IMR-90 (cell line): ENCODE results near the gene NEGR1. TPM values are rescaled to one million over a fixed set of nuclear protein-coding genes. Genes with fewer than 3 reads are reported as not detected.

ENCODE experiments used
- ATAC-seq: fragments of 200-7000 bp; cut with Tn5 transposase; 2 replicates; pipeline ENCODE4 v1.9.1; 2020; ENCODE audit warnings: low read depth, mild to moderate bottlenecking, moderate library complexity
- BruUV-seq: library from RNA; stranded (reverse); fragments of 400-500 nt; replicated peaks from 2 replicates; lab custom pipeline; 2021; lab: Mats Ljungman, UMichigan
- CTCF ChIA-PET: fragments of 300-600 bp; formaldehyde crosslinking; extraction: SDS; loops from one replicate; lab custom pipeline; 2021; ENCODE audit warnings: antibody characterized with exemption; lab: Yijun Ruan, JAX
- POLR2A ChIA-PET: fragments of 300-600 bp; sonication (Branson Sonifier 250); formaldehyde crosslinking; loops from one replicate; lab custom pipeline; 2022; ENCODE audit warnings: antibody characterized with exemption; ENCODE audit not compliant: unreplicated experiment; lab: Charles Lee
- DNase-seq: peaks from one replicate; pipeline ENCODE4 v3.0.0; 2013
- H2AFZ ChIP-seq: replicated peaks from 2 replicates; pipeline ENCODE3; 2013; ENCODE audit warnings: low read length, mild to moderate bottlenecking; ENCODE audit not compliant: poor library complexity
- H2AK5ac ChIP-seq: 2 replicates; pipeline ENCODE4 v1.6.1; 2013; ENCODE audit warnings: low read depth, low read length, inconsistent platforms
- H2AK9ac ChIP-seq: replicated peaks from 2 replicates; pipeline ENCODE3; 2013; ENCODE audit warnings: mild to moderate bottlenecking, low read depth, low read length, moderate library complexity; ENCODE audit not compliant: poor library complexity
- H2BK120ac ChIP-seq: 2 replicates; pipeline ENCODE4 v1.6.1; 2013; ENCODE audit warnings: low read depth, low read length, inconsistent platforms
- H2BK15ac ChIP-seq: 3 replicates; pipeline ENCODE4 v1.6.1; 2013; ENCODE audit warnings: low read depth, low read length, inconsistent platforms
- H2BK20ac ChIP-seq: 2 replicates; pipeline ENCODE4 v1.6.1; 2013; ENCODE audit warnings: low read depth, mild to moderate bottlenecking, inconsistent platforms, low read length, moderate library complexity
- H2BK5ac ChIP-seq: 2 replicates; pipeline ENCODE4 v1.6.1; 2013; ENCODE audit warnings: mild to moderate bottlenecking, low read depth, low read length, inconsistent platforms; ENCODE audit not compliant: poor library complexity, severe bottlenecking
- H3K14ac ChIP-seq: replicated peaks from 2 replicates; pipeline ENCODE4 v1.6.1; 2013; ENCODE audit warnings: low read depth, low read length, inconsistent platforms
- H3K18ac ChIP-seq: 2 replicates; pipeline ENCODE4 v1.6.1; 2013; ENCODE audit warnings: low read depth, low read length, control low read depth
- H3K23ac ChIP-seq: 2 replicates; pipeline ENCODE4 v1.6.1; 2013; ENCODE audit warnings: low read depth, low read length, inconsistent platforms
- H3K27ac ChIP-seq: 2 replicates; pipeline ENCODE4 v1.5.1; 2013; ENCODE audit warnings: mild to moderate bottlenecking, control low read depth, low read length; ENCODE audit not compliant: insufficient read depth
- H3K27me3 ChIP-seq: 2 replicates; pipeline ENCODE4 v1.6.1; 2013; ENCODE audit warnings: low read length; ENCODE audit not compliant: control insufficient read depth, insufficient read depth
- H3K36me3 ChIP-seq: 2 replicates; pipeline ENCODE4 v1.6.1; 2013; ENCODE audit warnings: low read length, mixed read lengths; ENCODE audit not compliant: control insufficient read depth, insufficient read depth
- H3K4ac ChIP-seq: 2 replicates; pipeline ENCODE4 v1.6.1; 2013; ENCODE audit warnings: low read depth, low read length, inconsistent platforms
- H3K4me1 ChIP-seq: 2 replicates; pipeline ENCODE4 v1.6.1; 2013; ENCODE audit warnings: low read length, mixed read lengths; ENCODE audit not compliant: control insufficient read depth, insufficient read depth
- H3K4me2 ChIP-seq: 2 replicates; pipeline ENCODE4 v1.6.1; 2013; ENCODE audit warnings: low read depth, mild to moderate bottlenecking, control low read depth, low read length, moderate library complexity
- H3K4me3 ChIP-seq: 2 replicates; pipeline ENCODE4 v1.5.1; 2013; ENCODE audit warnings: low read depth, mild to moderate bottlenecking, control low read depth, low read length, moderate library complexity; ENCODE audit not compliant: insufficient read depth
- H3K56ac ChIP-seq: 2 replicates; pipeline ENCODE4 v1.6.1; 2013; ENCODE audit warnings: low read length, inconsistent platforms; ENCODE audit not compliant: insufficient read depth; ENCODE audit errors: extremely low read depth
- H3K79me1 ChIP-seq, 2 experiments: 2 replicates each; pipeline ENCODE4 v1.6.1; 2013; ENCODE audit warnings: low read length in 2 of 2, inconsistent platforms in 1 of 2, low read depth in 1 of 2
- H3K9ac ChIP-seq: 2 replicates; pipeline ENCODE4 v1.6.1; 2013; ENCODE audit warnings: low read depth, low read length, control low read depth
- H3K9me1 ChIP-seq: 2 replicates; pipeline ENCODE4 v1.6.1; 2013; ENCODE audit warnings: low read length, inconsistent platforms; ENCODE audit not compliant: insufficient read depth
- H3K9me3 ChIP-seq: 2 replicates; pipeline ENCODE4 v1.6.1; 2013; ENCODE audit warnings: low read length; ENCODE audit not compliant: control insufficient read depth, insufficient read depth
- H4K20me1 ChIP-seq: 2 replicates; pipeline ENCODE4 v1.6.1; 2013; ENCODE audit warnings: low read length, inconsistent platforms; ENCODE audit not compliant: insufficient read depth
- H4K5ac ChIP-seq: 2 replicates; pipeline ENCODE4 v1.6.1; 2013; ENCODE audit warnings: mild to moderate bottlenecking, low read depth, low read length, control low read depth
- H4K8ac ChIP-seq, 2 experiments: 2 replicates each; pipeline ENCODE4 v1.6.1; 2013; ENCODE audit warnings: low read depth in 2 of 2, low read length in 2 of 2, control low read depth in 1 of 2, inconsistent platforms in 1 of 2
- H4K91ac ChIP-seq: 2 replicates; pipeline ENCODE4 v1.6.1; 2013; ENCODE audit warnings: low read depth, low read length, inconsistent platforms; ENCODE audit not compliant: insufficient read depth
- CEBPB ChIP-seq: IDR thresholded peaks from 2 replicates; pipeline ENCODE4 v1.6.1; 2012; ENCODE audit warnings: low read depth, low read length, improper control_type of control experiment
- RFX5 ChIP-seq: IDR thresholded peaks from 2 replicates; pipeline ENCODE4 v1.8.0; 2012; ENCODE audit warnings: low read depth, mild to moderate bottlenecking, low read length, moderate library complexity
- WGBS, 2 experiments: methylation state at CpG; one replicate each; pipeline versions ENCODE4 v1.1.5 to v1.1.7; 2013; ENCODE audit warnings: missing lambda C conversion rate in 2 of 2; ENCODE audit not compliant: insufficient read length in 1 of 2; ENCODE audit errors: extremely low coverage in 2 of 2; 5-methylcytosine and 5-hydroxymethylcytosine counted together
- dilution Hi-C: fragments of 300-500 bp; cut with HindIII; formaldehyde crosslinking; loops from one replicate; pipeline ENCODE4 v1.14.3; 2018; ENCODE audit warnings: low sequenced_read_pairs; ENCODE audit not compliant: unreplicated experiment
- in situ Hi-C: fragments of 300-500 bp; cut with MboI; formaldehyde crosslinking; loops from 3 replicates; pipeline ENCODE4 v1.14.3; 2019; ENCODE audit warnings: low sequenced_read_pairs, inconsistent platforms, mixed read lengths
- intact Hi-C: fragments of 100-400 bp; cut with micrococcal nuclease; formaldehyde crosslinking; loops from 2 replicates; pipeline ENCODE4 v1.10.0; 2022
- polyA plus RNA-seq, 3 experiments: library from polyadenylated mRNA; depleted of rRNA; stranded (reverse); fragments of >200 nt; gene quantifications; 2 replicates each; pipeline ENCODE4 v1.2.3, GENCODE V29; 2012; ENCODE audit warnings: low replicate concordance in 1 of 3
- total RNA-seq: library from RNA; depleted of rRNA; stranded (reverse); fragments of >200 nt; gene quantifications from 2 replicates; pipeline ENCODE4 v1.2.3, GENCODE V29; 2012

Gene NEGR1
- total and polyA plus RNA-seq, 2 of the 4 experiments (the other 2 are of a cell fraction), result 5.1 to 9.1 TPM

DNA sequence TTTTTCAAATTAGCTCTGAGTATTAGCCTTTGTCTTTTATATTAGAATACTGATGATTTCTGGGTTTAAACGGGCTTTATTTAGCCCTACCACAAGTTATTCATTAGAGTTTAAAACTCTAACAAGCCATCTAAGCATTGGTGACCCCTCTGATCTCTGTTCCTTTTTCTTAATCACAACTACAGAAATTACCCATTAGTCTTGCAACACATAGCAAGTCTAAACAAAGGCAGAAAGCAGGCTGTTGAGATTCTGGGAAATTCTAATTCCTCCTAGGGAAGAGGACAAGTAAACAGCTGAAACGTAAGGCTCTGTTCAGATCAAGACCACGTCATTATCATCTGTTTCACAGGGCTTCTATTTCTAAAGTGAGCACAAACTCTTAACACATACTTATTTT is 710.3 kb downstream of the NEGR1 start:
- TF ChIP-seq CEBPB (0 out of 2 replicates have a peak, but pooled peaks have one; percentile 20), RFX5 (no peak)
- Histone ChIP-seq H3K9me1 (no peaks in the 10 kb centered on the region), H3K79me1 (no peaks in the 10 kb centered on the region), H4K5ac (no peak overlapping the region), H2BK15ac (no peak overlapping the region), H2BK120ac (no peak overlapping the region), H3K14ac (no peak overlapping the region), H3K18ac (no peak overlapping the region), H4K8ac (no peak overlapping the region), H2BK5ac (no peak overlapping the region), H2AFZ (no peak overlapping the region), H3K4me2 (no peak overlapping the region; the same call in 1 of the 2 replicates), H3K4me1 (no peaks in the 10 kb centered on the region), H3K9ac (no peak overlapping the region), H4K91ac (no peak overlapping the region), H3K9me3 (no peaks in the 10 kb centered on the region), H2AK5ac (no peak overlapping the region), H2BK20ac (no peak overlapping the region), H3K36me3 (no peaks in the 10 kb centered on the region), H3K27ac (no peak overlapping the region), H2AK9ac (no peak overlapping the region), H3K4me3 (no peak overlapping the region), H3K4ac (no peak overlapping the region), H3K27me3 (no peaks in the 10 kb centered on the region), H4K20me1 (no peaks in the 10 kb centered on the region), H3K23ac (no peak overlapping the region), H3K56ac (no peak overlapping the region)
- POLR2A ChIA-PET, result no interaction called here
- BruUV-seq, result no TSS peak
- CTCF ChIA-PET, result interaction anchor here (0.6 kb wide), 1 partner anchor 1248 kb away, joined by 4 read pairs; no protein-coding TSS in a partner anchor
- intact Hi-C loops (no loop called here), in situ Hi-C loops (no loop called here), dilution Hi-C loops (no loop called here)
- peak; percentile 92 for ATAC-seq
- peak; percentile 69 for DNase-seq
- 0% methylated on average over 2 of the region's 3 CpGs; no CpG with 5 or more reads in 1 of the 2 experiments for WGBS, 2 experiments
